GM21717 (cell line): ENCODE measurements around the gene RAB11A.
A peak's percentile ranks its signal among the peaks of the same experiment; 100 is the strongest.

Experiments used
- ATAC-seq: cut with Tn5 transposase; IDR thresholded peaks from one replicate; pipeline ENCODE4 v1.9.1; 2021; ENCODE audit warnings: mild to moderate bottlenecking, moderate library complexity; ENCODE audit not compliant: unreplicated experiment

The RAB11A gene

GRCh38 chr15:65869126-65869953 lies at the start of gene RAB11A:
RAB11A (plus strand) TSS chr15:65869491; CDS start chr15:65869586, 95 bp downstream.
- peak; percentile 75 for ATAC-seq

GRCh38 chr15:65819563-65819960 lies 49.7 kb upstream of the RAB11A start:
- no peak for ATAC-seq

GRCh38 chr15:65821070-65821469 lies 48.2 kb upstream of the RAB11A start:
- ATAC-seq = no peak

- ATAC-seq = no peak
These were observed 47.0 kb upstream of the RAB11A start for GRCh38 chr15:65822316-65822715.

- ATAC-seq = no peak
These were observed 45.1 kb upstream of the RAB11A start for GRCh38 chr15:65824031-65824743.

GRCh38 chr15:65824941-65825544 lies 44.2 kb upstream of the RAB11A start:
- no peak for ATAC-seq

- ATAC-seq = no peak
These were observed 42.2 kb upstream of the RAB11A start for GRCh38 chr15:65827065-65827464.

- ATAC-seq = no peak
These were observed 40.7 kb upstream of the RAB11A start for GRCh38 chr15:65828585-65828984.

GRCh38 chr15:65829130-65829764 lies 40.0 kb upstream of the RAB11A start:
- ATAC-seq = no peak

- no peak for ATAC-seq
These were observed 36.5 kb upstream of the RAB11A start for GRCh38 chr15:65832549-65833364.

GRCh38 chr15:65833501-65834205 lies 35.6 kb upstream of the RAB11A start:
- ATAC-seq = no peak

- ATAC-seq = no peak
These were observed 34.5 kb upstream of the RAB11A start for GRCh38 chr15:65834603-65835282.

GRCh38 chr15:65835447-65835846 lies 33.8 kb upstream of the RAB11A start:
- no peak for ATAC-seq

- no peak for ATAC-seq
These were observed 32.6 kb upstream of the RAB11A start for GRCh38 chr15:65836665-65837064.

GRCh38 chr15:65837301-65838294 lies 31.7 kb upstream of the RAB11A start:
- no peak for ATAC-seq

GRCh38 chr15:65839354-65839901 lies 29.9 kb upstream of the RAB11A start:
- ATAC-seq = no peak

GRCh38 chr15:65839985-65840384 lies 29.3 kb upstream of the RAB11A start:
- no peak for ATAC-seq
